Hepatocyte (in vitro differentiated cells): ENCODE measurements around the gene ZDHHC14.

ENCODE experiments used
- EZH2 ChIP-seq: fragments of 200-600 bp; sonication (generic); IDR thresholded peaks from 2 replicates; pipeline ENCODE4 v1.6.1; 2016; ENCODE audit warnings: antibody characterized with exemption, mild to moderate bottlenecking, borderline replicate concordance
- TF ChIP-seq, protein P1 (sequence below): fragments of 200-600 bp; sonication (generic); IDR thresholded peaks from 2 replicates; pipeline ENCODE4 v1.5.1; 2016; ENCODE audit warnings: antibody characterized with exemption, mild to moderate bottlenecking; ENCODE audit not compliant: poor library complexity

DNA sequence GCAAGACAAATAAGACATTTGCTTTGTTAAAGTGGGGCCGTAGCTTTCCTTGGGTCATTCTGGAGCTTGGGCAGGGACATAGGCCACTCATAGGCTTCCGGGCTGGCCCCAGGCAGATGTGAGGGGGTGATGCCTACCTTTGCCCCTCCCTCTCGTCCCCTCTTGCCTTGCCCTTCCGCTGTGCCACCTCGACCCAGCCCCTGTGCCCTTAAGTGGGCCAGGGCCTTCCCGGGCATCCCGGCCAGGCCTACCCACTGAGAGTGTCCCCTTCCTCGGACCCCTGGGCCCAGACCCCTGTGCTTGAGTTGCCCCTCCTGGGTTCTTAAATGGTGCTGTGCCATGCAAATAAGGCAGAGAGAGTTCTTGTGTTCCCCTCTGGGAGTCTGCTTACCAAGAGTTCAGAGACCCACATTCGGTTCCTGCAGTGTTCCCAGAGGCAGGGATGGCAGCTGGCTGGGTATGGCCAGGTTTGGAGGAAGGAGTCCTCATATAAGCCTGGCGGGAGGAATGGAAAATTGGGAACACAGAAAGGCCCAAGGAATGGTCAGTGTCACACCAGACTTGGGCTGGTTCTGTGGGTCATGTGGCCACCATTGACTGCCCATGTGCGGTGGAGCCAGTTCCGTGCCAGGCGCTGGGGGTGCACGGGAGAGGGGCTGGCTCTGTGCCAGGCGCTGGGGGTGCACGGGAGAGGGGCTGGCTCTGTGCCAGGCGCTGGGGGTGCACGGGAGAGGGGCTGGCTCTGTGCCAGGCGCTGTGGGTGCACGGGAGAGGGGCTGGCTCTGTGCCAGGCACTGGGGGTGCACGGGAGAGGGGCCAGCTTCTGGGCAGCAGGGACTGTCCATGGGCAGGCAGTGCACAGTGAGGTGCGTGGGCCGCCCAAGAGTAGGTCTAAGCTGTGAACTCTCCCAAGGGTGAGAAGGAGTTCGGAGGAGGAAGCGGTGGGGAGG is 268.6 kb downstream of the ZDHHC14 start:
- TF ChIP-seq, protein P1, sequence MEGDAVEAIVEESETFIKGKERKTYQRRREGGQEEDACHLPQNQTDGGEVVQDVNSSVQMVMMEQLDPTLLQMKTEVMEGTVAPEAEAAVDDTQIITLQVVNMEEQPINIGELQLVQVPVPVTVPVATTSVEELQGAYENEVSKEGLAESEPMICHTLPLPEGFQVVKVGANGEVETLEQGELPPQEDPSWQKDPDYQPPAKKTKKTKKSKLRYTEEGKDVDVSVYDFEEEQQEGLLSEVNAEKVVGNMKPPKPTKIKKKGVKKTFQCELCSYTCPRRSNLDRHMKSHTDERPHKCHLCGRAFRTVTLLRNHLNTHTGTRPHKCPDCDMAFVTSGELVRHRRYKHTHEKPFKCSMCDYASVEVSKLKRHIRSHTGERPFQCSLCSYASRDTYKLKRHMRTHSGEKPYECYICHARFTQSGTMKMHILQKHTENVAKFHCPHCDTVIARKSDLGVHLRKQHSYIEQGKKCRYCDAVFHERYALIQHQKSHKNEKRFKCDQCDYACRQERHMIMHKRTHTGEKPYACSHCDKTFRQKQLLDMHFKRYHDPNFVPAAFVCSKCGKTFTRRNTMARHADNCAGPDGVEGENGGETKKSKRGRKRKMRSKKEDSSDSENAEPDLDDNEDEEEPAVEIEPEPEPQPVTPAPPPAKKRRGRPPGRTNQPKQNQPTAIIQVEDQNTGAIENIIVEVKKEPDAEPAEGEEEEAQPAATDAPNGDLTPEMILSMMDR: no peak
- no peak for TF ChIP-seq EZH2
